Stimulated activated CD8-positive, alpha-beta memory T cell treated with anti-CD3 and anti-CD28 coated beads, Interleukin-7, amount 100 ng/mL, for 48 hours (primary cell): ENCODE results near the gene ZNF224.

ENCODE experiments used
- DNase-seq, 2 donors: peaks; one replicate each; pipeline ENCODE4 v3.0.0-alpha.2; 2020; ENCODE audit warnings: low read depth in 1 of 2; ENCODE audit errors: extremely low read depth in 1 of 2

Gene ZNF224

GRCh38 chr19:44093931-44094765 is at the start of gene ZNF224:
Gene ZNF224, plus strand, starts transcription at chr19:44094361. Its CDS starts 3,513 bp downstream, at chr19:44097874.
- DNase-seq: peak; percentile 66 to 80

- no peak for DNase-seq
Observed at GRCh38 chr19:44050740-44051649, 43.2 kb upstream of the ZNF224 start.

- DNase-seq: peak in 1 of 2 donors; percentile 35
Observed at GRCh38 chr19:44051650-44052402, 42.3 kb upstream of the ZNF224 start, which contains the start of gene ZNF223. Gene ZNF223, plus strand, starts transcription at chr19:44052036. Its CDS starts 3,141 bp downstream, at chr19:44055177.

GRCh38 chr19:44055870-44056269 is 38.3 kb upstream of the ZNF224 start:
- DNase-seq: no peak

GRCh38 chr19:44059229-44059628 is 34.9 kb upstream of the ZNF224 start:
- no peak for DNase-seq

GRCh38 chr19:44061038-44061437 is 33.1 kb upstream of the ZNF224 start:
- no peak for DNase-seq

- DNase-seq: no peak
Observed at GRCh38 chr19:44066305-44066704, 27.9 kb upstream of the ZNF224 start.

- no peak for DNase-seq
Observed at GRCh38 chr19:44069415-44069814, 24.7 kb upstream of the ZNF224 start.

- DNase-seq: peak; percentile 59 to 71
Observed at GRCh38 chr19:44071824-44072542, 22.2 kb upstream of the ZNF224 start, which contains the start of gene ZNF284. Gene ZNF284, plus strand, starts transcription at chr19:44072159. Its CDS starts 4,231 bp downstream, at chr19:44076390.

- DNase-seq: no peak
Observed at GRCh38 chr19:44072543-44073401, 21.4 kb upstream of the ZNF224 start.

- no peak for DNase-seq
Observed at GRCh38 chr19:44076325-44076724, 17.8 kb upstream of the ZNF224 start.

- no peak for DNase-seq
Observed at GRCh38 chr19:44092108-44092507, 2.1 kb upstream of the ZNF224 start.

GRCh38 chr19:44107751-44108150 is 13.6 kb downstream of the ZNF224 start:
- no peak for DNase-seq

GRCh38 chr19:44109458-44109857 is 15.3 kb downstream of the ZNF224 start:
- no peak for DNase-seq

- DNase-seq: no peak
Observed at GRCh38 chr19:44111910-44112463, 17.8 kb downstream of the ZNF224 start.

- no peak for DNase-seq
Observed at GRCh38 chr19:44112802-44113137, 18.6 kb downstream of the ZNF224 start.

- DNase-seq: peak; percentile 64 to 86
Observed at GRCh38 chr19:44113138-44113783, 19.1 kb downstream of the ZNF224 start, which contains the start of gene ZNF225. Gene ZNF225, plus strand, starts transcription at chr19:44113399. Its CDS starts 2,429 bp downstream, at chr19:44115828.

GRCh38 chr19:44113784-44114390 is 19.7 kb downstream of the ZNF224 start:
- no peak for DNase-seq
